GM21360 (cell line): ENCODE results near the gene SRSF7.
"Not testable (repeated sequence)": the region's sequence is repeated elsewhere in the genome, so short reads cannot be mapped to it uniquely, and the experiment has no call there.

Experiments used
- ATAC-seq: cut with Tn5 transposase; IDR thresholded peaks from one replicate; pipeline ENCODE4 v1.9.1; 2021; ENCODE audit warnings: mild to moderate bottlenecking, moderate library complexity; ENCODE audit not compliant: unreplicated experiment

SRSF7 gene

GRCh38 chr2:38734299-38735058 lies 16.7 kb downstream of the SRSF7 start:
- ATAC-seq, result no peak

GRCh38 chr2:38733300-38733971 lies 17.7 kb downstream of the SRSF7 start:
- no peak for ATAC-seq

GRCh38 chr2:38731684-38732221 lies 19.4 kb downstream of the SRSF7 start:
- ATAC-seq, result no peak

DNA sequence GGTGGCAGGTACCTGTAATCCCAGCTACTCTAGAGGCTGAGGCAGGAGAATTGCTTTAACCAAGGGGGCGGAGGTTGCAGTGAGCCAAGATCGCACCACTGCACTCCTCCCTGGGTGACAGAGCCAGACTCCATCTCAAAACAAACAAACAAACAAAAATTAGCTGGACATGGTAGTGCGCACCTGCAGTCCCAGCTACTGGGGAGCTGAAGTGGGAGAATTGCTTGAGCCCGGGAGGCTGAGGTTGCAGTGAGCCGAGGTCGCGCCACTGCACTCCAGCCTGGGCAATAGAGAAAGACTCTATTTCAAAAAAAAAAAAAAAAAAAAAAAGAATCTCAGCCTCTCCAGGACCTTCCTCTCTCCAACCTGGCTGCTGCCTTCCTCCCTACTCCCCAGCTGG lies 20.1 kb downstream of the SRSF7 start:
- ATAC-seq, result no peak

GRCh38 chr2:38728694-38729093 lies 22.5 kb downstream of the SRSF7 start:
- no peak for ATAC-seq

DNA sequence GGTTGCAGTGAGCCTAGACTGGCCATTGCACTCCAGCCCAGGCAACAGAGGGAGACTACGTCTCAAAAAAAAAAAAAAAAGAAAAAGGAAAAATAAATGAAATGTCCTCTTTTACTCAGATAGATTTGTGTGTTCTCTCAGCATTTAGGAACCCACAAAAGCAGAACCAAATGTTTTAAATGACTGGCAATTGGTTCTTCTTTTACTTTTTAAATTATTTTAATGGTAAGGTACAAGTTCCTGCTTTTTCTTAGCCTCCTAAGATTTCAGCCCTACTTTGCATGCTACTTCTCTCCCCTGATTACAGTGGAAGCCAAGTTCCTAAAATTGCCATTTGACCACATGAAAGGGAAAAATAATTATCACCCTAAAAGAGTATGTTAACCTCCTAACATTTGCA lies 23.5 kb downstream of the SRSF7 start:
- ATAC-seq, result no peak

DNA sequence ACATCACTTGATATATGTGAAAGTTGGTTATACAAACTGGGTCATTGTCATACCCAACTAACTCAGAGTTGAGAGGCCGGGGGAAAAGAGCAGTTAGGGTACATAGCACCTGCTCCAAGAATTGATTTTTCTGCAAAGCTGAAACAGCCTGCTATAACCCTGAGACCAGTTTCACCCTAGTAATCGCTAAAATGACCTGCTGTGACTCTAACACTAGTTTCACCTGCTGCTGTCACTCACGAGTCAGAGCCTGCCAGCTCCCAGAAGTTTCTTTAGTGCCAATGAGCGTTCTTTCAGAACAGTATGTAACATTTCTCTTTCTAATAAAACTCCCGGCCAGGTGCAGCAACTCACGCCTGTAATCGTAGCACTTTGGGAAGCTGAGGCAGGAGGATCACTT lies 28.0 kb downstream of the SRSF7 start:
- ATAC-seq, result no peak

- no peak for ATAC-seq
Measured at GRCh38 chr2:38722271-38723061, 28.7 kb downstream of the SRSF7 start.

GRCh38 chr2:38720613-38721241 lies 30.4 kb downstream of the SRSF7 start:
- no peak for ATAC-seq

DNA sequence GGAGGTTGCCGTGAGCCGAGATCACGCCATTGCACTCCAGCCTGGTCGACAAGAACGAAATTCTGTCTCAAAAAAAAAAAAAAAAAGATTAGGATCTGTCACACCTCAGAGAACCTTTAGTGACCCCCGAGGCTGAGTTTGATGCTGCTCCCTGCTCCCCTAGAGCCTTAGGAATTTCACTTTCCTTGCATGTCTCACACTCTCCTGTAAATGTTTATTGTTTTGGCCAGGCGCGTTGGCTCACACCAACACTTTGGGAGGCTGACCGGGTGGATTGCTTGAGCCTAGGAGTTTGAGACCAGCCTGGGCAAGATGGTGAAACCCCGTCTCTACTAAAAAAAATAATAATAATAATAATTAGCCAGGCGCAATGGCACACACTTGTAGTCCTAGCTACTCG lies 31.5 kb downstream of the SRSF7 start:
- no peak for ATAC-seq

GRCh38 chr2:38718601-38719000 lies 32.6 kb downstream of the SRSF7 start:
- ATAC-seq, result no peak

- no peak for ATAC-seq
Measured at GRCh38 chr2:38716185-38716584, 35.0 kb downstream of the SRSF7 start.

DNA sequence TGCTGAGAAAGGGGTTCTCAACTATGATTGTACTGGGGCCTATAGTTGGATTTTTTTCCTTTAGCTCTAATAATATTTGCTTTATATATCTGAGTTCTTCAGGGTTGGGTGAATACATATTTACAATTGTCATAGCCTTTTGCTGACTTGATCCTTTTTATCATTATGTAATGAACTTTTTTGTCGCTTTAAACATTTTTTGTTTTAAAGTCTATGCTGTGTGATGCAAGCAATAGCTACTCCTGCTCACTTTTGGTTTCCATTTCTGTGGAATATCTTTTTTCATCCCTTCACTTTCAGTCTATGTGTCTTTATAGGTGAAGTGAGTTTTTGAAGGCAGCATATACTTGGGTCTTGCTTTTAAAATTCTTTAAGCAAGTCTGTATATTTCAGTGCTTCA lies 36.2 kb downstream of the SRSF7 start:
- ATAC-seq, result not testable (repeated sequence)

DNA sequence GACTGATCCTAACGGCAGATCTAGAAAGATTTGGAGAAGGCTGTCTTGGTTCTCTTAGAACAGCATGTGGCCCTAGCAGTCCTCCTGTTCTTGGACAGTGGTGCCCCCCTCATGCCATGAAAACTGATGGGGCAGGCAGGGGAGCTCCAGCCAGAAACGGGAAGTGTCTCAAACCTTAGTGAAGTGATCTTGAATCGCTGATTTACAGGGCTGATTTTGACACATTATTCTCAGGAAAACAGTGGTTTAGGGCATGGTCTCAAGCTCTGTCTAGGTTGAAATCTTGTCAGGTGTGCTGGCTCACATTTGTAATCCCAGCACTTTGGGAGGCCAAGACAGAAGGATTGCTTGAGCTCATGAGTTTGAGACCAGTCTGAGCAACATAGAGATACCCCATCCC lies 37.8 kb downstream of the SRSF7 start:
- no peak for ATAC-seq

GRCh38 chr2:38712871-38713270 lies 38.3 kb downstream of the SRSF7 start:
- no peak for ATAC-seq

GRCh38 chr2:38712413-38712812 lies 38.7 kb downstream of the SRSF7 start:
- no peak for ATAC-seq

DNA sequence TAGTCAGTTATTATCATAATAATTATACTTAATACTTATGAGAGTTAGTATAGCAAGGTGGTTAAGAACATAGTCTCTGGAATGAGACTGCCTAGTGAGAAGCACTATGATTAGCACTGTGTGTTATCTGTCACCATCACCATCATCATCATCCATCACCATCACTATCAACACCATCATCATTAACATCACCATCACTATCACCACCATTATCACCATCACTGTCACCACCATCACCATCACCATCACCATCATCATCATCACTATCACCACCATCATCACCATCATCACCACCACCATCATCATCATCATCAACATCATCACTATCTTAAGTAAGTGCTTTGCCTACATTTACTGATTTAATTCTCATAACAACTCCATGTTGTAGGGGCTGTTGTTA lies 39.6 kb downstream of the SRSF7 start:
- ATAC-seq, result no peak

DNA sequence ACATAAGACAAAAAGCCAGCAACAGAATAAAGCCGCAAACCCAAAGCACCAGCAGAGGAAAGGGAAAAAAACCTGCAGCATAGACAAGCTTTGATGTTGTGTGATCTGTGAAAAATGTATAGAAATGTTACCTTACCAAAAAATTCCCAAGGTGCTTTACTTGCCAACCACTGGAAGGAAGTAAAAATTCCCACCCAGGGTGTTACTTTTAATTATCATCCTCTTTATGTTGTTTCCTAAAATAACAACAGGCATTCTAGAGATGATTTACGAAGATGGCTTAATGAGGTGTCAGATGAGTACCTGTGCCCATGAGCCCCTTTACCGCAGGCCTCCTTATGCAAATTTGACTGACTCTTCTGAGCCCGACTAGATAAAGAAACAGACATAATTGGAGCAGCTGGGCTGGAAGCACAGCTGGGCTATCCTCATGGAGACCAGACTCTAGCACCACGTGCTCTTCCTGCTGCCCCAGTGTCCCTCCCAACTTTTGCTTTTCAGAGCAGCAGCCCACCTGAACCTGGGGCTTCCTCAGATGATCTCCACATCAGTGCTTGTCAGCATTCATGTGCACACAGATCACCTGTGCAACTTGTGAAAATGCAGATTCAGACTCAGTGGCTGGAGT lies 41.5 kb downstream of the SRSF7 start:
- ATAC-seq, result no peak

- ATAC-seq, result no peak
Measured at GRCh38 chr2:38708900-38709566, 42.1 kb downstream of the SRSF7 start.

GRCh38 chr2:38708491-38708890 lies 42.7 kb downstream of the SRSF7 start:
- not testable (repeated sequence) for ATAC-seq
